Stimulated activated CD4-positive, alpha-beta T cell treated with anti-CD3 and anti-CD28 coated beads, Interleukin-1b, Interleukin-23, amount 100 ng/mL, for 48 hours (primary cell): ENCODE measurements around the gene NGDN.
"Not testable (repeated sequence)": the region's sequence is repeated elsewhere in the genome, so short reads cannot be mapped to it uniquely, and the experiment has no call there.

Experiments
- DNase-seq: peaks from one replicate; pipeline ENCODE4 v3.0.0-alpha.2; 2020

NGDN gene

GRCh38 chr14:23439107-23439835 is 30.2 kb upstream of the NGDN start:
- DNase-seq = no peak

GRCh38 chr14:23441076-23441475 is 28.4 kb upstream of the NGDN start:
- no peak for DNase-seq

GRCh38 chr14:23442721-23443356 is 26.7 kb upstream of the NGDN start:
- DNase-seq = no peak

GRCh38 chr14:23443411-23443812 is 26.1 kb upstream of the NGDN start:
- no peak for DNase-seq

- DNase-seq = no peak
Observed at GRCh38 chr14:23443881-23444280, 25.6 kb upstream of the NGDN start.

- no peak for DNase-seq
Observed at GRCh38 chr14:23444314-23444713, 25.2 kb upstream of the NGDN start.

- no peak for DNase-seq
Observed at GRCh38 chr14:23445773-23446172, 23.7 kb upstream of the NGDN start.

GRCh38 chr14:23446291-23446851 is 23.1 kb upstream of the NGDN start:
- DNase-seq = no peak

GRCh38 chr14:23447361-23448350 is 21.8 kb upstream of the NGDN start:
- no peak for DNase-seq

- no peak for DNase-seq
Observed at GRCh38 chr14:23449314-23449713, 20.2 kb upstream of the NGDN start.

GRCh38 chr14:23450379-23450778 is 19.1 kb upstream of the NGDN start:
- DNase-seq = no peak

GRCh38 chr14:23452237-23452636 is 17.3 kb upstream of the NGDN start:
- DNase-seq = no peak

- no peak for DNase-seq
Observed at GRCh38 chr14:23454445-23454856, 15.1 kb upstream of the NGDN start.

GRCh38 chr14:23456883-23457586 is 12.5 kb upstream of the NGDN start:
- not testable (repeated sequence) for DNase-seq

- no peak for DNase-seq
Observed at GRCh38 chr14:23457587-23458445, 11.7 kb upstream of the NGDN start.

GRCh38 chr14:23460960-23461359 is 8.5 kb upstream of the NGDN start:
- DNase-seq = no peak

GRCh38 chr14:23464700-23465099 is 4.8 kb upstream of the NGDN start:
- DNase-seq = no peak

- no peak for DNase-seq
Observed at GRCh38 chr14:23465261-23465660, 4.2 kb upstream of the NGDN start.

- no peak for DNase-seq
Observed at GRCh38 chr14:23468704-23469126, 788 bp upstream of the NGDN start.

- no peak for DNase-seq
Observed at GRCh38 chr14:23469906-23470403, 452 bp downstream of the NGDN start.

- no peak for DNase-seq
Observed at GRCh38 chr14:23470947-23471346, 1.4 kb downstream of the NGDN start.
